Mucosa of rectum (tissue), 2 donors: ENCODE results near the gene SMCO2.

Experiments
- H3K27ac ChIP-seq, 2 donors: one replicate each; pipeline ENCODE4 v1.7.0; 2013; ENCODE audit warnings: inconsistent platforms in 2 of 2, low read depth in 2 of 2, low read length in 2 of 2
- H3K27me3 ChIP-seq, 2 donors: one replicate each; pipeline ENCODE4 v1.7.0; 2013; ENCODE audit warnings: low read length in 2 of 2; ENCODE audit not compliant: control insufficient read depth in 2 of 2, insufficient read depth in 2 of 2
- H3K36me3 ChIP-seq, 2 donors: one replicate each; pipeline ENCODE4 v1.7.0; 2013; ENCODE audit warnings: low read length in 2 of 2; ENCODE audit not compliant: control insufficient read depth in 2 of 2, insufficient read depth in 2 of 2
- H3K4me1 ChIP-seq, 2 donors: one replicate each; pipeline ENCODE4 v1.7.0; 2013; ENCODE audit warnings: low read length in 2 of 2, mild to moderate bottlenecking in 1 of 2; ENCODE audit not compliant: control insufficient read depth in 2 of 2, insufficient read depth in 2 of 2
- H3K4me3 ChIP-seq, 2 donors: one replicate each; pipeline ENCODE4 v1.7.0; 2013; ENCODE audit warnings: low read length in 2 of 2
- H3K9ac ChIP-seq, 2 donors: one replicate each; pipeline ENCODE4 v1.7.0; 2013; ENCODE audit warnings: low read length in 2 of 2, low read depth in 1 of 2, mild to moderate bottlenecking in 1 of 2
- H3K9me3 ChIP-seq, 2 donors: one replicate each; pipeline ENCODE4 v1.7.0; 2013; ENCODE audit warnings: low read length in 2 of 2; ENCODE audit not compliant: control insufficient read depth in 2 of 2
- donor health status: healthy.
- donor health status: Normal muscosa, but diverticular disease.

SMCO2 gene

DNA sequence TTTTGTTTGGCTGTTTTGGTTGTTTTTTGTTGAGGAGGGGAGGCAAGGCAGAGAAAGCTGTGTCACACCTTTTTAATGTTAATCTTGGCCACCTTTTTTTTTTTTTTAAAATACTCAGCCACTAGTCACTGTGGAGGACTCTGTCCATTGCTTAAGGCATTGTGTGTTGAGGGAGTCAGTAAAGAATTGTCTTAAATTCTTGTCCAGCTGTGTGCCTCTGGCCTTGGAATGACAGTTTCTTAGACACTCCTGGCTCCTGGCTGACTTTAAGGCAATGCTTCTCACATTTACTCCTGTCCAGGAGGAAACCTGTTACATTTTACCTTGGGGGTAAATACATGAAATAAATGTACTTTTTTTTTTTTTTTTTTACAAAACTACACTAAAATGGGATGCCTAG, 18.1 kb upstream of the SMCO2 start:
- Histone ChIP-seq H3K9me3 (no peaks in the 10 kb centered on the region), H3K36me3 (no peaks in the 10 kb centered on the region), H3K4me3 (no peak overlapping the region), H3K4me1 (peaks cover 0 to 2% of the 10 kb centered on the region in 2 donors), H3K9ac (no peak overlapping the region), H3K27me3 (no peaks in the 10 kb centered on the region), H3K27ac (no peak overlapping the region)

DNA sequence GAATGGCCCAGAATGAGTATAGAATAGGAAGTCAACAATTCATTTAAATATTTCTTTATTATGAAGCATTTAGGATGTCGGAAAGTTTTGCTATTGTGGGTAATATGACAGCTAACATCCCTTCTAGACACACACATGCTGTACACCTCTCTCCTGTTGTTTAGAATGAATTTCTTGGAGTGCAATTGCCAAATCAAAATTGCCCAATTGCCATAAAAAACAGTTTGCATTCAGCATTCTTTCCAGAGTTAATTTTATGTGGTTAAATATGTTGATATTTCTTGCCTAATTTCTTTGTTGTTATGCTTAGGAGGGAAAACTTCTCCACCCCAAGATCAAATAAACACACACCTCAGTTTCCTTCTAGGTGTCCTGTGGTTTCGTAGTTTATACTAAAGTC, 16.9 kb upstream of the SMCO2 start:
- Histone ChIP-seq H3K36me3 (no peaks in the 10 kb centered on the region), H3K27me3 (no peaks in the 10 kb centered on the region), H3K4me3 (no peak overlapping the region), H3K27ac (no peak overlapping the region), H3K4me1 (peaks cover 0 to 2% of the 10 kb centered on the region in 2 donors), H3K9ac (no peak overlapping the region), H3K9me3 (no peaks in the 10 kb centered on the region)

DNA sequence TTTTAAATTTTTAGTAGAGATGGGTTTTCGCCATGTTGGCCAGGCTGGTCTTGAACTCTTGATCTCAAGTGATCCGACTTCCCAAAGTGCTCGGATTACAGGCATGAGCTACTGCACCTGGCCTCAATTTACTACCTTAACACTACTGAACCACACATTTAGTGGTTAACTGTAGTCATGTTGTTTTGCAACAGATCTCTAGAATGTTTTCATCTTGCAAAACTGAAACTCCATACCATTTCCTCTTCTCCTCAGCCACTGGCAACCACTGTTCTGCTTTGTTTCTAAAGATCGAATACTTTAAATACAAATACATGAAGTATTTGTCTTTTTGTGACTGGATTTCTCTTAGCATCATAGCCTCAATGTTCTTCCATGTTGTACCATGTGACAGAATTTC, 15.4 kb upstream of the SMCO2 start:
- Histone ChIP-seq H3K27ac (no peak overlapping the region), H3K36me3 (no peaks in the 10 kb centered on the region), H3K9me3 (no peaks in the 10 kb centered on the region)

DNA sequence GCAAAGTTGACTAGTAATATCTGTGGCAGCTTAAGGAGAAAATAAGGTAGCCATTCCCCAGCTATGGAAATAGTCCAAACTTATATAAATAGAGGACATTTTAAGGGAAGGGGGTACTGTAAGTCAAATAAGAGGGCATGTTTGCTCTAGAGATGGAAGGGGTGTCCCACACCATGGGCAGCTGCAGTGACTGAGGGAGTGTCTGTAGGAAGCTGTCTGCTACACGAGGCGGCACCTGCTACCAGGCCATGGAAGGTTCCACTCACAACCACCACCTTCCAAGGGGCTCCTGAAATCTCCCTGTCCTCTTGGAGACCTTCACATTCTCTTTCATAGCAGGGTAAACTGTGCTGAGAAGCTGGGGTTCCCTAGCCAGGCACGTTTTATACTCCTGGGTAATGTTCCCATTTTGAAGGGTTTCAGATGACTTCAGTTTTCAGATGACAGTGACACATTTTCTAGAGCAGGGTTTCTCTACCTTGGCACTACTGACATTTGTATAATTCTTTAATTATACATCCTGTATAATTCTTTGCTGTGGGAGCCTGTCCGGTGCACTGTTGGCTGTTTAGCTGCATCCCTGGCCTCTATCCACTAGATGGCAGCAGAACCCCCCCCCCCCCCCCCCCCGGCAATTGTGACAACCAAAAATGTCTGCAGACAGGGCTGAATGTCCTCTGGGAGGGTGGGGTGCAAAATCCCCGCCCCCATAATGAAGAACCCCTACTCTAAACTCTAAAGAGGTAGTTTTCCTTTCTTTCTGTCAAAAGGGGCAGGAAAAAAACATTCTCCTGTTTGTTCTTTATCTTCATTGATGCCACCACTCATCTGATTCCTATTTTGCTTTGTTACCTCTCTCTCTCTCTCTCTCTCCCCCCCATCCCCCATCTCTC, 11.6 kb upstream of the SMCO2 start:
- no peaks in the 10 kb centered on the region for H3K36me3 ChIP-seq
- H3K9ac ChIP-seq, result no peak overlapping the region
- no peak overlapping the region for H3K27ac ChIP-seq
- H3K4me3 ChIP-seq, result no peak overlapping the region
- H3K27me3 ChIP-seq, result no peaks in the 10 kb centered on the region
- H3K4me1 ChIP-seq, result no peaks in the 10 kb centered on the region
- no peaks in the 10 kb centered on the region for H3K9me3 ChIP-seq

More for the DNA sequence above, 15.4 kb upstream of the SMCO2 start:
- Histone ChIP-seq H3K4me3 (no peak overlapping the region), H3K9ac (no peak overlapping the region), H3K27me3 (no peaks in the 10 kb centered on the region), H3K4me1 (no peaks in the 10 kb centered on the region)

DNA sequence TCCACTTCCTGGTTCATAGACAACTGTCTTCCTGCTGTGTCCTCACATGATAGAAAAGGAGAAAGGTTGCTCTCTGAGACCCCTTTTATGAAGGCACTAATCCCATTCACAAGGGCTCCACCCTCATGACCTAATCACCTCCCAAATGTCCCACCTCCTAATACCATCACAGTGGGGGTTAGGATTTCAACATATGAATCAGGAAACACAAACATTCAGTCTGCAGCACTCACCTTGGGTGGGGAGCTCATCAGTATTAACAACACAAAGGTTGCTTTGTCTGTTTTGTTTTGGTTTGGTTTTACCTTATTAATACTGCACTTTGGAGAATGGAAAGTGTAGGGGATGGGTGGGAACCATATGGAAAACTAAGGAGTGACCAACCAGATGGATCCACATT, 10.5 kb upstream of the SMCO2 start:
- Histone ChIP-seq H3K36me3 (no peaks in the 10 kb centered on the region), H3K4me1 (no peaks in the 10 kb centered on the region), H3K27ac (no peak overlapping the region), H3K4me3 (no peak overlapping the region), H3K9me3 (no peaks in the 10 kb centered on the region), H3K9ac (no peak overlapping the region), H3K27me3 (no peaks in the 10 kb centered on the region)

DNA sequence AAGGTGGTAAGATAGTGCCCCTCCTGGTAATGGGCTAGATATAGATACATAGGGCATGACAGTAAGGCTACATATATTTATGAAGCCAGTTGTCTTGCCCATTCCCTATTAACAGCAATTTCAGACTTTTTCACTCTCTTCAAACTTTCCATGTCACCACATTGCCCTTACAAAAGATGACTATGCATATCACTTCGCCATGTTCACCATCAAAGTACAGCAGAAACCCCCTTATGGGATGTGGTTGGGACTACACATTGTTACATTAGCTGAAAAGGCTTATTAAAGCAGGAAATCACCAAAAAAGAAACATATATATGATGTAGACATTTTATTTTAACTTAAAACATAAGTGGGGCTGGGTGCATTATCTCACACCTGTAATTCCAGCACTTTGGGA, 9.8 kb upstream of the SMCO2 start:
- Histone ChIP-seq H3K9me3 (no peaks in the 10 kb centered on the region), H3K9ac (no peak overlapping the region), H3K36me3 (no peaks in the 10 kb centered on the region), H3K4me1 (no peaks in the 10 kb centered on the region), H3K27me3 (no peaks in the 10 kb centered on the region), H3K27ac (no peak overlapping the region), H3K4me3 (no peak overlapping the region)

DNA sequence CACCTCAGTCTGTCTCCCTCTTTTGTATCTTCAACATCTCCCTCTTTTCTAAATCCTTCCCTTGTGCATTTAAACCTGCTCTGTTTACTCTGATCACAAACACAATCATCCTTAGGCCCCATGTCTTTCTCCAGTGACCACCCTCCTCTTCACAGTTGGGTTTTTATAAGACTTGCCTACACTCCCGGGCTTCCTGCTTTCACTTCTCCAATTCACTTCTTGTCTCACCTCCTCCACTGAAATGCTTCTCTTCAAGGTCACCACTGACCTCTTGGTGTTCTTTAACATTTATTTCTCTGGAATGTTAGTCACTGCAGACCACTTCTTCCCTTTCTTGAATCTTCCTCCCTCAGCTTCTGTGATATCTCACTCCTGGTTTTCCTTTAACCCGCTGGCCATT, 8.7 kb upstream of the SMCO2 start:
- no peak overlapping the region for H3K27ac ChIP-seq
- no peak overlapping the region for H3K4me3 ChIP-seq
- H3K36me3 ChIP-seq, result no peaks in the 10 kb centered on the region
- no peaks in the 10 kb centered on the region for H3K27me3 ChIP-seq
- no peaks in the 10 kb centered on the region for H3K9me3 ChIP-seq
- no peak overlapping the region for H3K9ac ChIP-seq
- H3K4me1 ChIP-seq, result no peaks in the 10 kb centered on the region

DNA sequence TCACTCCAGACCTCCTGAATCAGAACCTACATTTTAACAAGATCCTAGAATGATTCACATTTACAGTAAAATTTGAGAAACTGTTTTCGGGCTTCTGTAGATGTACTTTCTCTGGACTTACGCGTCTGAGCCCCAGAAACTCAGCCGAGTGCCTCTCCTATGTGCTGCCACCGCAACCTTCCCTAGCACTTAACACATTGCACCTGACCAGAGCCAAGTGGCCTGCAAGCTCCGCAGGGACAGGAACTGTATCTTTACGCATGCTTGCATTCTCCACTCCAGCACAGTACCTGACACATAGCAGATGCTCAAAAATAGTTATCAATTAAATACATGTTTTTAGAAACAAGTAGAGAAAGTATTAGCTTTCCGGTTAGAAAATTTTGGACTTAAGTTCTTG, 1.2 kb downstream of the SMCO2 start:
- Histone ChIP-seq H3K4me3 (no peak overlapping the region), H3K27me3 (no peaks in the 10 kb centered on the region)

DNA sequence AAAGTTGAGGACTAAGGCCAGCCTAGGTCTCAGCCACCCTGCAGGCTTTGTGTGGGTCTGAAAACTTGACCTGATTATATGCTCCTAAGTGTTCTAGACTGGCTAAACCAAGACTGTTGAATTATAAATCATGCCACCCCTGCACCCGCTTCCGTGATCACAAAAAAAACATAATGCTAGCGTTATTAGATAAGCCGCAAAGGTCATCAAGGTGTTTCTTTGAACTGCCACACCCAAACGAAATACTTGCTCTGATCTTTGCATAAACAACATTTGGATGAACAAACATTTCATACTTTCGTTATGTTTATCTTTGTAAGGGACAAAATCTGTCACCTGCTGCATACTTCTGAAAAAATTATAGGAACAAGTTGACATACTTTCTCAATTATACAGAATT, 2.5 kb downstream of the SMCO2 start:
- H3K9ac ChIP-seq, result no peak overlapping the region
- H3K4me1 ChIP-seq, result peaks cover 0 to 6% of the 10 kb centered on the region in 2 donors
- no peaks in the 10 kb centered on the region for H3K36me3 ChIP-seq
- no peak overlapping the region for H3K4me3 ChIP-seq
- no peaks in the 10 kb centered on the region for H3K9me3 ChIP-seq
- no peak overlapping the region for H3K27ac ChIP-seq
- no peaks in the 10 kb centered on the region for H3K27me3 ChIP-seq

More for the DNA sequence above, 1.2 kb downstream of the SMCO2 start:
- no peaks in the 10 kb centered on the region for H3K9me3 ChIP-seq
- H3K36me3 ChIP-seq, result no peaks in the 10 kb centered on the region
- no peak overlapping the region for H3K27ac ChIP-seq
- H3K9ac ChIP-seq, result no peak overlapping the region
- peaks cover 0 to 6% of the 10 kb centered on the region in 2 donors for H3K4me1 ChIP-seq

DNA sequence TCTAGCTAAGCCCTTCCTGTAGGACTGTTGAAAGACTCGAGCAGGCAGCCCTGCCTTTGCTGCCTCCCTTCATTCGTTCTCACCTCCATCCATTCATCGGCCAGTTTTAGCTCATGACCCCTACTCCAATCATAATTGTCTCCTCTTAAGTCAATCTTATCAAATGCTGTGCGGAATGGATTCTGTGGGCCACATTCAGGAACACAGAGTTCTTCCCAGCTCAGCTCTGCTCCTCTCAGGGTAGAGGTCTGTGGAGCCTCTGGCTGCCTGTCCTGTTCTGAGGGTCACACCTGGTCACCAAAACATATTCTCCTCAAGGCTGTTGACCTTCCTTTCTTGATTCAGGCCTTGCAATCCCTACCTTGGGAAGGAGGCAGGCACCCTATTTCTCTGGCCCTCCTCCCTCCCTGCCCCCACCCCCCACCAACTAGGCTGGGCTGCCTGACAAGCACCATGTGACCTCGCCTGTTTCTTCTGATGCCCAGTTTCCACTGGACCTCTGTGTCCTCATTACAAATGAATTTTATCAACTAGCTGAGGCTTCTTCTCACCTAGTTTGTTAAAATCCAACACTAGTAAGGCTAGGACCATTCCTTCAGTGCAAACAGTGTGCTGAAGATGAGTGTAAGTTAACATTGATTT, 3.5 kb downstream of the SMCO2 start:
- Histone ChIP-seq H3K9ac (no peak overlapping the region), H3K27me3 (no peaks in the 10 kb centered on the region), H3K4me1 (peaks cover 0 to 6% of the 10 kb centered on the region in 2 donors), H3K27ac (no peak overlapping the region), H3K9me3 (no peaks in the 10 kb centered on the region), H3K4me3 (no peak overlapping the region), H3K36me3 (no peaks in the 10 kb centered on the region)
